Adrenal gland (tissue), 12 donors: Measurements from ENCODE around the gene USP2. TPM values are rescaled to one million over a fixed set of nuclear protein-coding genes. Genes with fewer than 3 reads are reported as not detected.

Experiments
- DNase-seq, 7 donors: peaks; one replicate each; pipeline ENCODE4 v3.0.0-alpha.2; 2019 to 2020
- H3K27ac ChIP-seq, 5 donors: fragments of 200-600 bp; sonication (generic) in 4 of 5; 1 replicate in 3 of 5; 2 replicates in 2 of 5; pipeline versions ENCODE4 v1.5.1 to v1.8.0; 2016 to 2020; ENCODE audit warnings: mild to moderate bottlenecking in 1 of 5
- H3K27me3 ChIP-seq: fragments of 200-600 bp; 2 replicates; pipeline ENCODE4 v1.8.0; 2021
- H3K36me3 ChIP-seq, 2 donors: fragments of 200-600 bp; replicated peaks in 1 of 2; 1 replicate in 1 of 2; 2 replicates in 1 of 2; pipeline versions ENCODE4 v1.5.1 to v1.8.0; 2018 to 2022
- H3K4me1 ChIP-seq, 2 donors: fragments of 200-600 bp; replicated peaks in 1 of 2; 1 replicate in 1 of 2; 2 replicates in 1 of 2; pipeline versions ENCODE4 v1.5.1 to v1.8.0; 2018 to 2021
- H3K4me3 ChIP-seq, 4 donors: fragments of 200-600 bp; sonication (generic) in 3 of 4; one replicate each; pipeline ENCODE4 v1.5.1; 2016 to 2018
- H3K9me3 ChIP-seq, 3 donors: fragments of 200-600 bp; sonication (generic) in 1 of 3; replicated peaks in 1 of 3; 1 replicate in 2 of 3; 2 replicates in 1 of 3; pipeline versions ENCODE4 v1.5.1 to v1.8.0; 2016 to 2021
- CTCF ChIP-seq, 6 experiments: fragments of 450-650 bp in 4 of 6; fragments of 200-600 bp in 2 of 6; sonication (generic) in 1 of 6; IDR thresholded peaks; 1 replicate in 5 of 6; 2 replicates in 1 of 6; pipeline versions ENCODE4 v1.5.1 to v1.8.0; 2016 to 2021; ENCODE audit warnings: antibody characterized with exemption in 6 of 6, mild to moderate bottlenecking in 2 of 6, moderate library complexity in 1 of 6
- POLR2A ChIP-seq, 2 donors: fragments of 450-650 bp; IDR thresholded peaks; one replicate each; pipeline ENCODE4 v1.6.1; 2017; ENCODE audit warnings: antibody characterized with exemption in 2 of 2, mild to moderate bottlenecking in 2 of 2, moderate library complexity in 1 of 2
- WGBS, 4 donors: extraction: QIAGEN DNeasy Blood & Tissue Kit in 2 of 4; methylation state at CpG; one replicate each; pipeline versions ENCODE4 v1.1.5 to v1.1.7; 2013 to 2017; 5-methylcytosine and 5-hydroxymethylcytosine counted together
- intact Hi-C, 2 donors: fragments of 100-400 bp; cut with DNase I; formaldehyde crosslinking; loops; one replicate each; pipeline versions ENCODE4 v1.14.1 to v1.15.0; 2022 to 2023
- polyA plus RNA-seq, 3 donors: library from polyadenylated mRNA; stranded (reverse); fragments of 200-250 nt in 2 of 3; fragments of 350-450 nt in 1 of 3; fragmentation: Illumina TruSeq in 1 of 3; extraction: RNeasy Lipid Tissue Mini Kit (QIAGEN cat#74804) in 1 of 3; gene quantifications; one replicate each; pipeline ENCODE4 v1.2.3, GENCODE V29; 2013 to 2014
- total RNA-seq, 9 donors: library from RNA; depleted of rRNA in 4 of 9; stranded (reverse); fragments of >200 nt in 4 of 9; fragments of 120-200 nt in 1 of 9; fragmentation: NEBNext Ultra II Directional in 1 of 9; extraction: Animal tissue kit (Norgen Biotek cat#: 25700) in 1 of 9; gene quantifications; one replicate each; pipeline versions ENCODE4 v1.1.0 to v1.2.4, GENCODE V29; 2013 to 2023
- donor health status: healthy with polysubstance abuse.
- donor health status: Bipolar disorder and iron deficiency.
- donor health status: DM: yes; HTN: yes; CAD: no.
- donor health status: DM: no; HTN: no; CAD: no.
- donor health status: DM: no; HTN: no; CAD: no.
- donor health status: DM: yes; HTN: yes; CAD: no.

Gene USP2
- total and polyA plus RNA-seq, 12 donors = 1.8 to 28.7 (median 9.3) TPM

GRCh38 chr11:119320240-119320775 lies 61.2 kb downstream of the USP2 start:
- peak overlapping the region in 1 of 4 donors; percentile 61 for H3K4me3 ChIP-seq
- peak in 3 of 7 donors; percentile 25 to 61 (median 34) for DNase-seq
- H3K9me3 ChIP-seq = no peaks in the 10 kb centered on the region
- intact Hi-C loops = loop anchor here in 1 of 2 donors (5.0 kb wide), 1 partner anchor 118 kb away; no protein-coding TSS in a partner anchor
- TF ChIP-seq POLR2A (IDR thresholded peaks at IDR 0.05) (no peak), CTCF (IDR thresholded peaks at IDR 0.05) (no peak)
- H3K27ac ChIP-seq = peak overlapping the region in 2 of 5 donors; percentile 69 to 84
- H3K36me3 ChIP-seq = no peaks in the 10 kb centered on the region
- peaks cover 4% of the 10 kb centered on the region for H3K27me3 ChIP-seq
- peaks cover 20 to 45% of the 10 kb centered on the region in 2 donors for H3K4me1 ChIP-seq
- 49 to 56% (median 53%) methylated on average over 17 of the region's 17 CpGs for WGBS, 4 donors

GRCh38 chr11:119319700-119320239 lies 61.7 kb downstream of the USP2 start:
- Histone ChIP-seq H3K4me3 (no peak overlapping the region), H3K36me3 (no peaks in the 10 kb centered on the region), H3K4me1 (peaks cover 20 to 46% of the 10 kb centered on the region in 2 donors), H3K27ac (peak overlapping the region in 3 of 5 donors; percentile 31 to 84 (median 68)), H3K9me3 (no peaks in the 10 kb centered on the region), H3K27me3 (peaks cover 4% of the 10 kb centered on the region)
- DNase-seq = peak in 1 of 7 donors; percentile 52
- intact Hi-C loops = loop anchor here in 1 of 2 donors (5.0 kb wide), 1 partner anchor 117 kb away; no protein-coding TSS in a partner anchor
- 61 to 72% (median 67%) methylated on average over 11 of the region's 11 CpGs for WGBS, 4 donors
- TF ChIP-seq POLR2A (IDR thresholded peaks at IDR 0.05) = no peak
- no peak for TF ChIP-seq CTCF (IDR thresholded peaks at IDR 0.05)

- Histone ChIP-seq H3K4me1 (peaks cover 20 to 46% of the 10 kb centered on the region in 2 donors), H3K36me3 (no peaks in the 10 kb centered on the region), H3K27ac (peak overlapping the region in 3 of 5 donors; percentile 31 to 84 (median 68)), H3K27me3 (peaks cover 4% of the 10 kb centered on the region), H3K4me3 (no peak overlapping the region), H3K9me3 (no peaks in the 10 kb centered on the region)
- peak in 1 of 7 donors; percentile 47 for DNase-seq
- WGBS, 4 donors = 78 to 88% (median 81%) methylated on average over 7 to 8 of the region's 8 CpGs
- TF ChIP-seq CTCF (IDR thresholded peaks at IDR 0.05) = no peak
- no peak for TF ChIP-seq POLR2A (IDR thresholded peaks at IDR 0.05)
- intact Hi-C loops = no loop called here
Measured at GRCh38 chr11:119319136-119319699, 62.3 kb downstream of the USP2 start.

- no peaks in the 10 kb centered on the region for H3K9me3 ChIP-seq
- peaks cover 20 to 46% of the 10 kb centered on the region in 2 donors for H3K4me1 ChIP-seq
- H3K27me3 ChIP-seq = peaks cover 4% of the 10 kb centered on the region
- DNase-seq = peak in 6 of 7 donors; percentile 53 to 82 (median 67)
- TF ChIP-seq POLR2A (IDR thresholded peaks at IDR 0.05) = peak in 1 of 2 donors; percentile 27
- TF ChIP-seq CTCF (IDR thresholded peaks at IDR 0.05) = no peak
- H3K36me3 ChIP-seq = no peaks in the 10 kb centered on the region
- H3K27ac ChIP-seq = peak overlapping the region in 2 of 5 donors; percentile 68 to 84
- intact Hi-C loops = no loop called here
- H3K4me3 ChIP-seq = no peak overlapping the region
- WGBS, 4 donors = 62 to 72% (median 66%) methylated on average over 15 to 22 of the region's 22 CpGs
Measured at GRCh38 chr11:119318240-119319135, 63.0 kb downstream of the USP2 start.
